Renal pelvis (tissue), 4 donors: ENCODE data around the gene ADORA1. TPM values are rescaled to one million over a fixed set of nuclear protein-coding genes. Genes with fewer than 3 reads are reported as not detected.

Experiments used
- DNase-seq: peaks from one replicate; pipeline ENCODE4 v3.0.0-alpha.2; 2013
- polyA plus RNA-seq, 3 donors: library from polyadenylated mRNA; unstranded; fragments of 120-200 nt; gene quantifications; one replicate each; pipeline ENCODE4 v1.2.1, GENCODE V29; 2013; ENCODE audit not compliant: insufficient read length in 3 of 3

Gene ADORA1
- polyA plus RNA-seq, 3 donors, result 5.5 to 8.0 (median 6.2) TPM

DNA sequence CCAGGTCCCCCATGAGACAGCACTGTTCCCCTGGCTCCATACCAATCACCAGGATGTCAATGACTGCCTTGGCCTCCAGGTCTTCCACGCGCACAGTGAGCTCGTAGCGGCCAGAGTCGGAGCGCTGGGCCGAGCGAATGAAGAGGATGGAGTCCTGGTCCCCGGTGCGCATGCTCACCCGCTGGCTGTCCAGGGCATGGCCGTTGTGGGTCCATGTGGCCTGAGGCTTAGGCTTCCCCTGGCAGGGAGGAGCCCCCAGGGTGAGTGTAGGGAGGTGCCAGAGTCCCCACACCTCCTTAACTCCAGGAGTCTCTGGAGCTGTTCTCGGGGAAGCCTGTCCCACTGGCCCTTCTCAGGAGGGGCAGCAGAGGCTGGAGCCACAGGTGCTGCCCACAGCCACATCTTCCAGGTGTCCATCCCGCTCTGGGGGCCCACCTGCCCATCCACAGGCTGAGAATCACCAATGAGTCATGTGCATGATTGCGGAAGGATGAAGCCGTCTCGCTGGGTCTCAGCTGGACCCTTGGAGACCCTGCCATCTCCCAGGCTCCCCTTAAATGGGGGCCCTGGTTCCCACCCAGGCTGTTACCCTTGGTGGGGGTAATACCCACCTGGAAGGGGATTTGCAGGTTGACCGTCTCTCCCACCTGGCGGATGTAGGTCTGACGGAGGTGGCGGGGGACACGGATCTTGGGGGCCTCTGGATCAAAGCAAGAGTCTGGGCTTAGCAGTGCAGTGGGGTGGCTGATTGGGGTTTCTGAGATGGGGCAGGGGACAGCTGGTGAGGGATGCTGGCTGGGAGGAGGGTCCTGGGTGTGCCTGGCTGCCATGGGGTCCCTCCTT is 44.0 kb downstream of the ADORA1 start:
- DNase-seq, result no peak

DNA sequence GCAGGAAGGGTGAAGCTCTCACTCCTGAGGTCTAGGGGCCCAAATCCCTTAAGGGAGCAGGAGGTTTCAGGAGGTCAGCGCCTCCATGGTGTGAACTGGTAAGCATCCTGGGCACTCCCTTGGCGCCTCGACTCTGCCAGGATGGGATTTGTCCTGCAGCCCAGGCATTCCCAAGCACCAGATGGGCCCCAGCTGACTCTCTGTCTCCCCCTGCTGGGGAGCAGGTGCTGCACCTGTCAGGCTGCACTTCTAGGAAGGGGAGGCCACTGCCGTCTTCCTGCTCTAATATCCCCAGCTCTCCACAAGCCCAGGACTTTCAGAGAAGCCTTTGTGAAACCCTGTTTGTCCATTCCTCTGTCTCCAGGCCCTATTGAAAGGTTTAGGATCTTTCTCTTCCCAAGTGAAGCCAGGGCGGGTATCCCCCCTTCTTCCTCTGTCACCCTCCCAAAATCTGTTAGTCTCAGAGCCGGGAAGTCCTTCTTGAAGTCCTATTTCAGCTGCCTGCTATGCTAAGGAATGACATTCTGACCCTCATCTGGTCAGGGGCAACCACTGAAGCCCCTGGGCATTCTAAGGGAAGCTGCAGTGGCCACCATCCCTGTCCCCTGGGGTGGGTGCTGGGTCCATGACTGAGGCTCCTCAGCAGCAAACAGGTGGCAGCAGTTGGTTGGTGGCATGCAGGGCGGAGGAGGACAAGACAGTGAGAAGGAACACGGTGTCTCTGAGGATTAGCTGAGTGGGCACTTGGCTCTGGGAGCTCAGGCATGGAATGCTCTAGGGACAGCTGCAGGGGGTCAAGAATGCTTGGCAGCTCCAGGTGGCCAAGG is 44.9 kb downstream of the ADORA1 start:
- DNase-seq, result no peak

DNA sequence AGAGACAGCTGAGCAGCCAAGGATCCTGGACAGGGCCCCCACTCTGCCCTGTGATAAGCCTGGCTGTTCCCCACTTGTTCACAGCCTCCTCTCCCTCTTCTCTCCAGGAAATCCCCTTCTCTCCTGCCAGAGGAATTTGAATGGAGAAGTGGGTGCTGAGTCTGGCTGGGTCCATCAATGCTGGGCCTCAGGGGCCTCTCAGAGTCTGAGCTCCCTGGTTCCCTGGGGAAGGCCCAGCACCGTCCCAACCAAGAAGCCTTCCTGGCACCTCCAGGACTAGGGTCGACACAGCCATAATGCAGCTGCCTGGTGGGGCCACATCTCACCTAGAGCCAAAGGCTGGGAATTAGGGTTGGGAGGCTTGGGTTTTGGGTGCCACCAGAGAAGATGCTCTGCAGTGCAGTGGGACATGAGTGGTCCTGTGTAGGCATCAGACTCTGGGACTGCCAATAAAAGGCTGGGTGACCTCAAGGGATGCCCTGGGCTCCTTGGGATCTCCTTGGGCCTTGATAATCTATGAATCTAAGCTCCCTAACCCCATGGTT is 45.6 kb downstream of the ADORA1 start:
- no peak for DNase-seq

DNA sequence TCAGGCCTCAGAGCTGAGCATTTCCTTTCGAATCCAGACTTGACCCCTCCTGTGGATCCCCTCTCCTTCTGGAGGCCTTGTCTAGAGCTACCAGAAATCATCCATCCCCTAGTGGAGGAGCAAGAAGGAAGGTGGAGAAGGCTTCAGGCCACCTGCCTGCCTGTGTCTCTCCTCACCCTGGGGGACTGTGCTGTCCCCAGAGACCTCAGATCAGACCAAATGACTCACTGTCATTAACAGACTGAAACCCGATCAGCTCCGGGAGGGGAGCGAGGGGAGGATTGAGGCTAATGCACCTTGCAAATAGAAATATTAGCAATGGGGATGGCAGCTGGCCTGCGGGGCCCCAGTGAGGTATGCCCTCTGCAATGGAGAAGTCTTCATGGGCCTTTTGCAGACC is 46.0 kb downstream of the ADORA1 start:
- DNase-seq, result no peak

DNA sequence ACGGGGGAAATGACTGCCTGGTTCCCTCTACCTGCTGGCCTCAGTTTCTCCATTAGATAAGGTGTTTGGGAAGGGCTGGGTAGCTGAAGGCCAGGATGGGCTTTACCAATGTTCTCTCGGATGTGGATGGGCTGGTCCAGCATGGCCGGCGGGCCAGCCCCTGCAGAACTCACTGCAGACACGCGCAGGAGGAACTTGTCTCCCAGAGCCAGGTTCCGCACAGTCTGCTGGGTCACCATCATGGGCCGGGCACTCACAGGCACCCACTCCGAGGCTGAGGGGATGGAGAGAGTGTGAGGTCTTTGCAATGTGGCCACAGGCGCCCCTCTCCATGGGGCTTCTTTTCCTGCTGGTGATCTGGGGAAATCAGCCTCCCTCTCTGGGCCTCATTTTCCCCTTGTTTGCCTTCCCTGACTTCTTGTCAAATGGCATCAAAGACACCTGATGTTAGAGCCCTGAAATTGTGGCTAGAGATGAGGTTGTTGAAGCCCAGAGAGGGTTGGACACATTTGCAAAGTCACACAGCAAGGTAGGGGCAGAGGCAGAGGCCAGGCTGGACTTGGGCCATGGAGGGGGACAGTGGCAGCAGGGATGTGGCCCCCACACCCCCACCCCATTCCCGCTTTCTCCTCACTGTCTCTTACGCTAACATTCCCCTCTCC is 46.9 kb downstream of the ADORA1 start:
- DNase-seq, result no peak

DNA sequence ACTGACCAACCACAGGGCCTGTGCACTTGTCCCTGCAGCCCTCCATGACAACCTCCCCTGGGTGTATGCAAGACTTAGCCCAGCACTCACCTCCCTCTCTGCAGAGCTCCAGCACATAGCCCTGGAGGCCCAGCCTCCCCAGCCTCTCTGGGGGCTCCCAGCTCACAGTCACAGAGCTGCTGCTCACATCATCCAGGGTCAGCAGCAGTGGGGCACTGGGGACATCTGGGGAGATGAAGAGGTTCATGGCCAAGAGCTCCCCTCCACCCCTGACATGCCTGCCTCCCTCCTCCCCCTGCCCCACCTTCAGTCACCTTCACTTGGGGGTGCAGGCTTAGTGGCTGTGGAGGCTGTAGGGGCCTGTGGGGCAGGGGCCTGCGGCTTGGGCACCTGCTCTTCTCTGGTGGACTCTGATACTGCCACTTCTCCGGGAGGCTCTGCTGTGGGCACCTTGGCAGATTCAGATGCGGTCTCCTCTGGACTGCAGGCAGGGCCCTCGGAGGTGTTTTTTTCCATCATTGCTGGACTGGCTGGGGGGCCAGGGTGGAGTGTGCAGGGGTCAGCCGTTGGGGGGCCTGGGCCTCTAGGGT is 47.8 kb downstream of the ADORA1 start, which contains the start of gene MYBPH:
Gene MYBPH (minus strand): TSS at position 590 of the 590 bp plus-strand sequence. CDS start 71 bp downstream, at position 519.
- DNase-seq, result no peak

DNA sequence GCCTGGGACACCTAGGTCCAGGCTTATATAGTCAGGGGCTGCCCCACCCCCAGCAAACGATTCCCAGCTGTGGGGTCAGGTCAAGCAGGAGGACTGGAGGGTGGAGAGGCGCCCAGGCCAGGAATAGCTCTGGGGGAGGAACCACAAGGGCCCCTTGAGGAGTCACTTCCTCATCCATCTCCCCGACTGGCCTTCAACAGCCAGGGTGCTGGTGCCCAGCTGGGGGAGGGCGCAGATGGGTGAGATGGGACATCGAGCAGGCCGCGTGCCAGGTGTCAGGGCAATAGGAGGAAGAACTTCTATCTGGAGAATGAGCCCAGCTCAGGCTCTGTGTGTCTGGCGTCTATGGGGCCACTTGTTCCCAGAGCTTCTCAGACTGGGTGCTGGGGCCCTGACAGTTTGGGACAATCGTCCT is 48.3 kb downstream of the ADORA1 start:
- no peak for DNase-seq

DNA sequence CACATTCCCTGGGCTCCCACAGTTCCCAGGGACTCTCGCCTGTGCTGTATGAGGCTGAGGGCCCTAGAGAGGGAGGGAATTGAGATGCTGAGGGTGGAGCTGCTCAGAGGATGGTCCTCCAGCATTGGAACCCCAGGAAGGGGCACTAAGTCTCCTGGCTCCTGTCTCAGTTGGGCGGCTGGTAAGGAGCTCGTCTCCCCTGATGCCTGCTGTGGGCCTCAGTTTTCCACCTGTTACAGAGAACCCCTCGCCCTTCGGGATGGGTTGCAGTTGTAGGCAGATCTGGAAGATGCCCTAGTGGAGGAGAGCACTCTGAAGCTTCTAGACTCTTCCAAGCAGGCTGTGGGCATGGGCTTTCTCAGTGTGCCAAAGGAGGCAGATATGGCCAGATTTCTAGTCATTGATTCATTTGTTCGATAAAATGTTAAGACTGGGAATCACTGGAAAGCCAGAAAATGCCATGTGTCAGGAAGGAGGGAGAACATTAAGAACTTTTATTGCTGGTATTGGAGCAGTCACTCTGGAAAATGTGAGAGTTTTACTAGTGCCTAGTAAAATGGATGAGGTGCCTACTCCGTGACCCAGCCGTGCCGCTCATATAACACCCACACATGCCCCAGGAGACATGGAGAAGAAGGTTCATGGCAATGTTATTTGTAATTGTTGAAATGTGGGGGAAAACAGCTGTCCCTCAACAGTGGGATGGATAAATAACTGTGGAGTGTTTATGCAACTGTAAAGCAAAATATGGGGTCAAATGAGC is 48.9 kb downstream of the ADORA1 start:
- DNase-seq, result no peak

DNA sequence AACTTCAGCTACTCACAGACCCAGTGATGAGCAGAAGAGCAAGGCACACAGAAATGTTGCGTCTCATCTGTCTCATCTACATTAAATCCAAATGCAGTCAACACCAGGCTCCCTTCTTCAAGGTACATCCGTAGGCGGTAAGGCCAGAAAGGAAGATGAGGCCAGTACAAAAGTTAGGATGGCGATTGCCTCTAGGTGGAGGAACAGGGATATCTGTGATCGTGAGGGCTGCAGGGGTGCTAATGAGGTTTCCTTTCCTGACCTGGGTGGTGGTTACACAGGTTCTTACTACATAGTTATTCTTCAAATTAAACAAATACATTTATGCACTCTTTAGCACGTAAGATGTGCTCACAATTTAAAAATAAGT is 49.5 kb downstream of the ADORA1 start:
- no peak for DNase-seq

DNA sequence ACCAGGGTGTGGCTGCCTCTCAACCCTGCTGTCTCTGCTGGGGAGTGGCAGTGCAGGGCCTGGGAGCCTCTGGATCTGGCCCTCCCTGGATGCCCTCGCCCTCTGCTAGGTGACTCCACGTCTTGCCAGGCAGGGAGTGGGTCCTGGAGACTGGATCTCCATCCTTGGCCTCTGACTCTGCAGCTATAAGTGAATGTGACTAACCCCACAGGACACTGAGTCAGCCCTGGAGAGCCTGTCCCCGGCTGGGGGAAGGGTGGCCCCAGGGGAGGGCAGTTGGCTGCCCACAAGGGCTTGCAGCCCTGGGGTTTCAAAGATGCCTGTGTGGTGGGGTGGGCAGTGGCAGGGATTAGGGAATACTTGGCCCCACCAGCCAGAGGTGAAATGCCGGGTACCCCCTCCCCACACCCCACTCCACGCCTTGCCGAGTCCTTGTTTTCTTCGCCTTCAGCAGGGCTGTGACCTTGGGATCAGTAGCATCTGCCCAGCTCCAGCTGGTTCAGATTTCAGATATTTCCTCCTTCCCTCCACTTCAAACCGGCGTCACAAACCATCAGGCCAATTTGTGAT is 50.0 kb downstream of the ADORA1 start:
- no peak for DNase-seq

DNA sequence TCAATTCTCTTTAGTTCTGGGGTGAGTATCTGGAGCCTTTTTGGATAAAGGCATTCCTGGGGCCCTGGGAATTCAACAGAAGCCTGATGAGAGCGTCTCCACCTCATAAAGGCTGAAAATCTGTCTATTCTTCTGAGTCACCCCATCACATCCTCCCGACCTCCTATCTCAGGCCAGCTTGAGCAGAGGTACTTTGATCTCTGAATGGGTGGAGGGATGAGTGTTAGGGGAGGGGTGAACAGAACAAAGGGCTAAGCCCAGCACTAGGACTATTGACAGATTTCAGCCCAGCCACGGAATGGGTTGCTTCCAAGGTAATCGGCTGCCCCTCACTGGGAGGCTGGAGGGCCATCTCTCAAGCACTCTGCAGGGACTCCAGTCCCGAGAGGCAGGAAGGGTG is 50.6 kb downstream of the ADORA1 start:
- no peak for DNase-seq

DNA sequence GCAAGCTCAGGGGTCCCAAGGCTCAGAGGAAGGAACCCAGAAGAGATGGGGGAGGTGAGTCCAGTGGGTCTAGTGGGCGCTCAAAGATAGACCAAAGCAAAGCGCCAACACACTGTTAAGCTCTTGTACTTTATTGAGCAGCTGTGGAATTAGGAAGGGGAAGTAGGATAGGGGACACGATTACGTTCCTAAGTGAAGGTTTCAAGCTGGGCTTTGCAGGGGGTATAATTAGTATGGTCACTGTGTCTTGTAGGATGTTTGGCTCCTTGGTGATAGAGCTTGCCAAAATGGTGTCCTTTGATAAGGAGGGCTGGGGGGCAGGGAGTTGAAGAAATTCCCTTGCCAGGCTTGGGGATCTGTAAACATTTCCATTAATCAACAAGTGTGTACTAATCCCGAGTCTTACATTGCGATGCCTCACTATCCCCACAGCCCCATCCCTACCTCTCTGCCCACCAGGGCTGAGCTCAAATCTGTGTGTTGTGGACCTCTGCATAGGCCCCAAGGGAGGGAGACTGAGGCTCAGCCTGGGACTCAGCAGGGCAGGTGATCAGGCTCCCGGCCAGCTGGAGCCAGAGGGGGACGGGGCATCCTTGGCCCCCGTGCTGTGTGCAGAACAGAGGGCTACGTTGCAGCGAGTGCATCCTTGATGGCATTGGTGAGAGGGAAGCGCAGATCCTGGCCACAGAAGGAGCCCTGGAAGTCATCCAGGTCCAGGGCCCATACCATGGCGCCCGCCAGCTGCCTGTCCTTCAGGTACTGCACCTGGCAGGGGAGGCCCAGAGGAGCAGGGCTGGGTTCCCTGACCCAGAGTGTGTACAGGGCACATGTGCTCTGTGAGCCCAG is 51.5 kb downstream of the ADORA1 start:
- DNase-seq, result no peak

DNA sequence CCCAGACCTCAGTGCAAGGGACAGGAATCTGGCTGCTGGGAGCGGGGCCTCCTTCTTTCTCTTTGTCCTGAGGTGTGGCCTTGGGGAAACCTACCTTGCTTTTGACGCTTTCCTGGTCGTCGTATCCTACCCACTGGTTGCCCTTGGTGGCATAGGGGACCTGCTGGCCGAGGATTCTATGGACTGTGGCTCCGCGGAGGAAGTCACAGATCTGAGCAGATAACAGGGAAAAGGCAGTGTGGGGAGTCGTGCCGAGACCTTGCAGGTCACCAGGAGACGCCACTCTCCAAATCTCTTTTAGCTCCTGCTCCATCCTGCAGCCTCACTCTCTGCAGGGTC is 52.1 kb downstream of the ADORA1 start:
- no peak for DNase-seq

DNA sequence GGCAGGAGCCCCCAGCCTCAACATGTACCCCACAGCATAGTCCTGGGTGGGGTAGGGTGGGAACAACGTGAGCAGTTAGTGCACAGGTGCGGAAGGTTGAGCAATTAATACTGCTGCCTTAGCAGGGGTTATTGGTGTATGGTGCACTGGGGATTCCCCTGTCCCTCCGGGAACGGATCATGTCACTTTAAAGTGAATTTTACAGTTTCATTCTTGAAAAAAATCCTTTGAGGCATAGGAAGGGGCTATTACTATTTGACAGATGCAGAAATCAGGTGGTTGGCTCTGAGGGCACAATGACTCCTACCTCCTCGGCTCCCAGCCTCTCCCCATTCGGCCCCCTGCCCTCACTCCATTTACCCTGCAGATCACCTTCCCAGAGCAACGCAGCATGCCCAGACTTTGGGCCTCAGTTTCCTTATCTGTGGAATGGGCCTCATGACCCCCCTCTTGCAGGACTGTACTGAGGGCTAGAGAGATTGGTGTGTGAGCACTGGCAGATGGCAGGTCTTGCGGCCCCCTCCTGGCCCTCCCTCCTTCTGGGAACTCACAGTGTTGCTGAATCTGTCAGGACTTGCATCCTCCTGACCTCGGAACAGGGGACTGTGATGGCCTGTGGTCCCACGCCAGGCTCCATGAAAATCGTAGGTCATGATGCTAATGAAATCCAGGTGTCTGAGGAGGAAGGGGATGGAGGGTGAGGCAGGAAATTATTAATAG is 53.2 kb downstream of the ADORA1 start:
- DNase-seq, result no peak

DNA sequence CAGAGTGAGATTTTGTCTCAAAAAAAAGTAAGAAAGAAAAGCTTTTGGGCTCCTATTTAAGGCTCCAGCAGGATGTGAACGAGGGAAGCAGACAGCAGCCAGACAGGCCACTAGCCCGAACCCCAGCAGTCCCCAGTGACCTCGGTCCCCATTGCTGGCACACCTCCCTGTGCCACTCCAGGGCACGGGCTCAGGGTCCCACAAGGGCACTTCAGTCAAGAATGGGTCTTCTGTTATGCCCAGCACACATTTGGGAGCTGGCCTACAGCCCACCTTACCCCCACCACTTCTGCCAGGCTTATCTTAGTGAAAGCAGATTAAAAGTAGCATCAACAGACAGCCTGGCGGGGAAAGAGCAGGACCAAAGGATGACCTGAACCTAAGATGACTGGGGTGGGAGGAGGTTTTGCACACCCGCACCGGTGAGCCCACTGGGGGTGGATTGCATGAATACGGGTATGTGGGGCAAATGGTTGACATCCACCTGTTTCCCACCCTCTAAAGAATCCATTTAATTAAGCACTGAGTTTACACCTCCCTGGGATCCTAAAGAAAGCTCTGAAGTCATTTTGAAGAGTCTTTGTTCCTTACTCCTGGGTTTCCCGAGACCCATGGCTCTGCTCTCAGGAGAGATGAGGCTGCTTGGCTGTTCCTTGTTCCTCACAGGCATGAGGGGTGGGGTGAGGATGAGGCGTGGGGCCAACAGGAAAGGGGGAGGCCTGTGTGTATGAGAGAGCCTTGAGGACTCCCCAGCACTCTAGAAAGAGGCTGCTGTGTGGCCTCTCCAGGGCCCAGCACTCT is 54.3 kb downstream of the ADORA1 start:
- DNase-seq, result no peak

DNA sequence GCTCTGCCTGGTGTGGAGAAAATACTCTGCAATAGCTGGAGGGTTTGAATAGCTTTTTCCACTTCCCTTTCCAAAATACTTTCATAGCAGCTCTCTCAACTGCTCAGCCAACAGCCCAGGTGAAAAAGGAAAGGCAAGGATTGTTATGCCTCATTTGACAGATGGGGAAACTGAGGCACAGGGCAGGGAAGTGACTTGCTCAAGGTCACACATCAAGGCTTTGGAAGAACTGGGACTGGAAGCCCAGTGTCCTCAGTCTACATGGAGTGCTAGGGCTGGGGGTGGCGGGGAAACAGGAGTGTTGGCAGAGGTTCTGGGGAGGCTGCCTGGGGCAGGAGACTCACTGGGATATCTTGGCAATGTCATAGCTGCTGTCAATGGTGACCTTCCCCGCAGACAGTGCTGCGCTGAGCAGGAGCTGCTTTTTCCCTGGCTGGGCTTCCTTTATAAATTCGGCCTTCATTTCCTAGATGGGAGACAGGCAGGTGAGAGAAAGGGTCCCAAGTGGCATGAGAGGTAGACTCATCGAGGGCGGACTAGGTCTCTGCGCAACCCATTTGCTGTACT is 54.9 kb downstream of the ADORA1 start:
- DNase-seq, result no peak

DNA sequence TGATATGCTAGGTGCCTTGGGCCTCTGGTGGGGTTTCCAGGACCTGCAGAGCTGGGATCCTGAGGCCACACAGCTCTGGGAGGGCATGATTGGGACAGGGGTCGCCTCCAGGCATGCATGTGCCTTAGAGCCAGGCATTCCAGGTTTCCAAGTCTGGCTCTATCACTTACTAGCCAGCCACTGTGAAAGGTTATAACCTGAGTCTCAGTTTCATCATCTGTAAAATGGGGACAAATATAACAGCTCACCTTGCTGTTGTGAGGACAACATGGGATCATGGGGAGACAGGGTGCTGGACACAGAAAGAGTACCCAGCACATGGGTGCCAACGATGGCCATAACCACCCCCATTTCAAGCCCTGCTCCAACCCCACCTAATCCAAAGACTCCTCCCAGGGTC is 56.3 kb downstream of the ADORA1 start:
- no peak for DNase-seq

DNA sequence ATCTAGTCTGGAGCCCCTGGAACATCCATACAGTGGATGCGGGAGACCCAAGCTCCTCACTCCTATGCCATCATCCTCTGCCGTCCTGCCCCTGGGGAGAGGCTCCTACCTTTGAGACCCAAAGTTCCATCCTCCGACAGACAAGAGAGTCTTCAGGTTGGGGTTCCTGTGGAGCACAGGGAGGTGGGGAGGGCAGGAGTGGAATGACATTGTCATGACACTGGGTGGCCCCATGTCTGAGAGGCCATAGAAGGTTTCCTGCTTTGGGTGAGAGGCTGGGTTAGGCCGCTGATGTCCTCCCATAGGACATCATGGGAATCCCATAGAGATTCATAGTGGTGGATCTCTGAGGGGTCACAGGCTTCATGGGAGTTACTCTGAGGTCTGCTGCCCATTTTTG is 56.9 kb downstream of the ADORA1 start:
- no peak for DNase-seq
